ENCODE results near the gene BIRC5.
A peak's percentile ranks its signal among the peaks of the same experiment; 100 is the strongest.
"Not testable (repeated sequence)": the region's sequence is repeated elsewhere in the genome, so short reads cannot be mapped to it uniquely, and the experiment has no call there.

The BIRC5 gene

DNA sequence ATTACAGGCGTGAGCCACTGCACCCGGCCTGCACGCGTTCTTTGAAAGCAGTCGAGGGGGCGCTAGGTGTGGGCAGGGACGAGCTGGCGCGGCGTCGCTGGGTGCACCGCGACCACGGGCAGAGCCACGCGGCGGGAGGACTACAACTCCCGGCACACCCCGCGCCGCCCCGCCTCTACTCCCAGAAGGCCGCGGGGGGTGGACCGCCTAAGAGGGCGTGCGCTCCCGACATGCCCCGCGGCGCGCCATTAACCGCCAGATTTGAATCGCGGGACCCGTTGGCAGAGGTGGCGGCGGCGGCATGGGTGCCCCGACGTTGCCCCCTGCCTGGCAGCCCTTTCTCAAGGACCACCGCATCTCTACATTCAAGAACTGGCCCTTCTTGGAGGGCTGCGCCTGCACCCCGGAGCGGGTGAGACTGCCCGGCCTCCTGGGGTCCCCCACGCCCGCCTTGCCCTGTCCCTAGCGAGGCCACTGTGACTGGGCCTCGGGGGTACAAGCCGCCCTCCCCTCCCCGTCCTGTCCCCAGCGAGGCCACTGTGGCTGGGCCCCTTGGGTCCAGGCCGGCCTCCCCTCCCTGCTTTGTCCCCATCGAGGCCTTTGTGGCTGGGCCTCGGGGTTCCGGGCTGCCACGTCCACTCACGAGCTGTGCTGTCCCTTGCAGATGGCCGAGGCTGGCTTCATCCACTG, at the start of gene BIRC5:
TSS of gene BIRC5 (plus strand) at position 238 of the 690 bp plus-strand sequence. CDS start at position 302, 64 bp downstream.
- DNase-seq: peak; percentile 86

DNA sequence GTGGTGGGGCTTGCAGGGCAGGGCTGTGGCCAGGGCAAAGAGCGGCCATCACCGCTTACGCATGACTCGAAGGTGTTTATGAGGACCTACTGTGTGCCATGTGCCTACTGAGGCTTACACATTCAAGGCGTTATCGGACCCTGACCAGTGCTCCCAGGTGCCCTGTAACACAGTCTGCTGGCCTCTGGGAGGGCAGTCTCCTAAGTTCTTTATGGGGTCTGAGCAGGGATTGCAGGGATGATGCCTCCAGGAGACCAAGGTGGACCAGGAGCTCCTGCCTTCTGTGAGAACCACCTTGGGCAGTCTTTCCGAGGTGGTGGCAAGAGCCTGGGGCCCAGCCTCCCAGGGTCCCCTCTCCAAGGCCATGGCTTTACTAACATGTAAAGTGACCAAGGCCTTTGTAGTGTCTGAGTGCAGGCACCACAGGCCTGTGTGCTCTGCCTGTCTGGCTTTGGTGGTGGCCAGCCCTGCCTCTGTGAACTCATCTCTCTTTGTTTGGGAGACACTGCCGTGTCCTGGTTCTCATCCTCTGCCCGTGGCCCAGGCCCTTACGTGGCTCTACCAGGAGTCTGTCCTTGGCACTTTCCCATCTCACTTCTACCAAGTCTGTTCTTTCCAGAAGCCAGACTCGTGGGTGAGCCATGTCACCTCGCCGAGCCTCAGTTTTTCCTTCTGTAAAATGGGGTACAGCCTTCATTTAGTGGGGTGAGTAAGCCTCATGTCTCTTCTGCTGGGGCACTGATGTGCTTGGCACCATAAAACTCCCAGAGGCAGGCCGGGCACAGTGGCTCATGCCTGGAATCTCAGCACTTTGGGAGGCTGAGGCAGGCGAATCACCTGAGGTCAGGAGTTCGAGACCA, 49.1 kb upstream of the BIRC5 start:
- DNase-seq: no peak

DNA sequence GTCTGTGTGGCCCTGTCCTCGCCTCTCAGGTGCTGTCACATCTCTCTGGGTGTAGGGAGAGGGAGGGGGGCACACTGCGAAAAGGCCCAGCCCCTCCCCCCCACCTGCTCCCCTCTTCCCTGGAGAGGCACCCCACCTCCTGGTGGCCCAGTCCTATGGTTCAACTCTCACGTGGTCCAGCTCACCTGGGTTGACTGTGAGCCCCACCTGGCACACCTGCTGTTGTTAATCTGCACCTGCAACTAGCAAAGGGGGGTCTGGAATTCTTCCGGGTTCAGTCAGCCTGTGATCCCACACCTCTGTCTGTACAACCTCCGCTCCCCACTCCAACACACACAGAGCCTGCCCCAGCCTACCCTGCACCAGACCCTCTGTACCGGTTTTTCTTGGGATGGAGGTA, 47.6 kb upstream of the BIRC5 start:
- DNase-seq: no peak

DNA sequence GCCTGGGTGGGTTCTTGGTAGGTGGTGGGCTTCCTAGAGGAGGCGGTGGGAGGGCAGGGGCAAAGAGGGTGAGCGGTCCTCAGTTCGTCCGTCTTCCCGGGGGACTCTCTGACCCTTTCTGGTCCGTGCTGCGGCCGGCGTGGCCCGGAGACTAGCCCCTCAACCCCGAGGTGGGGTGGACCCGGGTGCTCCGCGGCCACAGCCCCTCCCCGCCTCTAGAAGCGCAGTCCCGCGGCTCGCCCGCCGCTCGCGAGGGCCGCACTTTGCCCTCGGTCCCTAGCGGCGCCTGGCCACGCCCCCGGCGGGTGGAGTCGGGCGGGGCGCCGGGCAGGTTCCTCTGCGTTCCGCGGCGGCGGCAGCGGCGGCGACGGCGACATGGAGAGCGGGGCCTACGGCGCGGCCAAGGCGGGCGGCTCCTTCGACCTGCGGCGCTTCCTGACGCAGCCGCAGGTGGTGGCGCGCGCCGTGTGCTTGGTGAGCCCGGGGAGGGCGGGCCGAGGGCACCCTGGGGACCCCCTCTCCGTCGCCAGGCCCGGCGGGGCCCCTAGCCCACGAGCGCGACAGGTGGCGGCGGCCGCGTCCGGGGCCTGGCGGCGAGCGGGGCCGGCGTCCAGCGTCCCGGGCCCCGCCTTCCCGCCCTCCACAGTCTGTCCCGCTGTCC, 45.7 kb upstream of the BIRC5 start, which contains the start of gene SYNGR2:
TSS of gene SYNGR2 (plus strand) at position 340 of the 661 bp plus-strand sequence. CDS start at position 376, 36 bp downstream.
- peak; percentile 87 for DNase-seq

DNA sequence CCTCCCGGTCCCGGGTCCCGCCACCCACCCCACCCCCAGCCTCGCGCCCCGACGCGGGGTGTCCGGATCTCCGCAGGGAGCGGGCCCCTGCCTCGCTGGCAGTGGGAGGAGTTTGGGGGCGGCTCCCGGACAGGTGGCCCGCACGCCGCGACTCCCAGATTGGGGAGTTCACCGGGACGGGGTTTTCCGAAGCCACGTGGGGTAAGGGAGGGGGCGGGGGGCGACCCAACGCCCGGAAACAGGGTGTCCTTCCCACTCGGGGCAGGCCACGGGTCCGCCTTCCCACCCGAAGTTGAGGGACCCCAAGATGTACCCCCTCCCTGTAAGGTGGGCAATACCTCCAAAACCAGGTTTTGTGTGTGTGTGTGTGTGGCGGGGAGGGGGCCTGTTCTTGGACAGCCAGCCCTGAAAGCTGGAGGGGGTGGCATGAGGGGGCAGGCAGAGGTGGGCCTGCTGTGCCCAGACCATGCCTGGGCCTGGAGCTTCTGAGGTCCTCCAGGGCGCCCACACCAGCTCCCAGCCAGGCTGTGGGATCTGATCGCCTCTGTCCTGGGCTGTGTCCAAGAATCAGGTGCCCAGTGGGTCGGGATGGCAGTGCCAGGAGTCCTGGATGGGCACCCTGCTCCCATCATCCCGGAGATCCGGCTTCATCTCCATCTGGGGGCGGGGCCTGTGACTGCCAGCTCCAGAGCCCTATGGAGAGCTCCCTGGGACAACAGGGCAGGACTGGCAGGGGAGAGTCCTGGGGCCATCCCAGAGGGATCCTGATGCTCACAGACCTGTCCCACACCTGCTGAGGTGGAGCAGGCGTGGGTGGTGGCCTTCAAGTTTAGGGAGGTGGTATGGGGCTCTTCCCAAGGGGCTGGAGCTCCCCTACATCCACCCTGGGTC, 44.9 kb upstream of the BIRC5 start:
- peak; percentile 72 for DNase-seq

DNA sequence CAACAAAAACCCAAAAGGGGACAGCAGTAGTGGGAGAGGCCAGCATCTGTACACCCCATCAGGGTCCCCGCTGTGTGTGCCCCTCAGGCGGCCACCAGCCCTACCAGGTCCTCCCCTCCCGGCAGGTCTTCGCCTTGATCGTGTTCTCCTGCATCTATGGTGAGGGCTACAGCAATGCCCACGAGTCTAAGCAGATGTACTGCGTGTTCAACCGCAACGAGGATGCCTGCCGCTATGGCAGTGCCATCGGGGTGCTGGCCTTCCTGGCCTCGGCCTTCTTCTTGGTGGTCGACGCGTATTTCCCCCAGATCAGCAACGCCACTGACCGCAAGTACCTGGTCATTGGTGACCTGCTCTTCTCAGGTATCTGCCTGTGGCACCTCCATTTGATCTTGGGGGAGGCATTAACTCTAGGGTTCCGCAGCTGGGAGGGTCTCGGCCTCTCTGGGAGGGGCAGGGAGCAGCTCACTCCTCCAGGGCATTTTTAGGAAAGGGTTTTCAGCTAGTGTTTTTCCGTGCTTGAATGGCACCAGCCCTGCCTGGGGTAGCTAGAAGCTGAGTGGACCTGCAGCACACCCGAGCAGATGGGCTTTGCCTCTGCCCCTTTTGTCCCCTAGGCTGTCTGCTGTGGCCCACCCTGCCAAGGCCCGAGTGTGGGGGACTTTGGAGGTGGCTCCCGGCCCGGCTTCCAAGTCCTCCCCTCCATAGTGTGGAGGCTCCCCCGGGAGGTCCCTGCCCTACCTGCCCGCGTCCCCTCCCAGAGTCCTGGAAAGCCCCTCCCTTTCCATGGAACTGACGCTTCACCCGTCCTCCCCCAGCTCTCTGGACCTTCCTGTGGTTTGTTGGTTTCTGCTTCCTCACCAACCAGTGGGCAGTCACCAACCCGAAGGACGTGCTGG, 43.1 kb upstream of the BIRC5 start:
- DNase-seq: no peak

DNA sequence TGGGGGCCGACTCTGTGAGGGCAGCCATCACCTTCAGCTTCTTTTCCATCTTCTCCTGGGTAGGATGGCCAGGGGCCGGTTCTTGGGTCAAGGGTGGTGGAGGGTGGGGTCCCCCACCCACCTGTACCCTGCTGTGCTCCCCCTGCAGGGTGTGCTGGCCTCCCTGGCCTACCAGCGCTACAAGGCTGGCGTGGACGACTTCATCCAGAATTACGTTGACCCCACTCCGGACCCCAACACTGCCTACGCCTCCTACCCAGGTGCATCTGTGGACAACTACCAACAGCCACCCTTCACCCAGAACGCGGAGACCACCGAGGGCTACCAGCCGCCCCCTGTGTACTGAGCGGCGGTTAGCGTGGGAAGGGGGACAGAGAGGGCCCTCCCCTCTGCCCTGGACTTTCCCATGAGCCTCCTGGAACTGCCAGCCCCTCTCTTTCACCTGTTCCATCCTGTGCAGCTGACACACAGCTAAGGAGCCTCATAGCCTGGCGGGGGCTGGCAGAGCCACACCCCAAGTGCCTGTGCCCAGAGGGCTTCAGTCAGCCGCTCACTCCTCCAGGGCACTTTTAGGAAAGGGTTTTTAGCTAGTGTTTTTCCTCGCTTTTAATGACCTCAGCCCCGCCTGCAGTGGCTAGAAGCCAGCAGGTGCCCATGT, 42.3 kb upstream of the BIRC5 start:
- DNase-seq: not testable (repeated sequence)

DNA sequence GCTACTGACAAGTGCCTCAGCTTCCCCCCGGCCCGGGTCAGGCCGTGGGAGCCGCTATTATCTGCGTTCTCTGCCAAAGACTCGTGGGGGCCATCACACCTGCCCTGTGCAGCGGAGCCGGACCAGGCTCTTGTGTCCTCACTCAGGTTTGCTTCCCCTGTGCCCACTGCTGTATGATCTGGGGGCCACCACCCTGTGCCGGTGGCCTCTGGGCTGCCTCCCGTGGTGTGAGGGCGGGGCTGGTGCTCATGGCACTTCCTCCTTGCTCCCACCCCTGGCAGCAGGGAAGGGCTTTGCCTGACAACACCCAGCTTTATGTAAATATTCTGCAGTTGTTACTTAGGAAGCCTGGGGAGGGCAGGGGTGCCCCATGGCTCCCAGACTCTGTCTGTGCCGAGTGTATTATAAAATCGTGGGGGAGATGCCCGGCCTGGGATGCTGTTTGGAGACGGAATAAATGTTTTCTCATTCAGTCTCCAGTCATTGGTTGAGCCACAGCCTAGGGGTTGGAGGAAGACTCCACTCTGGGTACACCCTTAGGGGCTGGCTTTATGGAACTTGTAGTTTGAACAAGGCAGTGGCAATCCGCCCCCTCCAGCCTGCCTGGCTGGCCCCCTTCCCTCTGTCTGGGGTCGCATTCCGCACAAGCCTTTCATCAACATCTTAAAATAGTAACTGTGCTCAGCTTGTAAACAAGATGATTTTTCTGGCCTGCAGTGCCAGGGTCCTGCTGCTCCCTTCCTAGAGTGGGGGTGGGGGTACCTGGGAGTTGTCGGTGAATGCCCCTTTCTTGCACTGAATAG, 41.6 kb upstream of the BIRC5 start:
- peak; percentile 66 for DNase-seq

DNA sequence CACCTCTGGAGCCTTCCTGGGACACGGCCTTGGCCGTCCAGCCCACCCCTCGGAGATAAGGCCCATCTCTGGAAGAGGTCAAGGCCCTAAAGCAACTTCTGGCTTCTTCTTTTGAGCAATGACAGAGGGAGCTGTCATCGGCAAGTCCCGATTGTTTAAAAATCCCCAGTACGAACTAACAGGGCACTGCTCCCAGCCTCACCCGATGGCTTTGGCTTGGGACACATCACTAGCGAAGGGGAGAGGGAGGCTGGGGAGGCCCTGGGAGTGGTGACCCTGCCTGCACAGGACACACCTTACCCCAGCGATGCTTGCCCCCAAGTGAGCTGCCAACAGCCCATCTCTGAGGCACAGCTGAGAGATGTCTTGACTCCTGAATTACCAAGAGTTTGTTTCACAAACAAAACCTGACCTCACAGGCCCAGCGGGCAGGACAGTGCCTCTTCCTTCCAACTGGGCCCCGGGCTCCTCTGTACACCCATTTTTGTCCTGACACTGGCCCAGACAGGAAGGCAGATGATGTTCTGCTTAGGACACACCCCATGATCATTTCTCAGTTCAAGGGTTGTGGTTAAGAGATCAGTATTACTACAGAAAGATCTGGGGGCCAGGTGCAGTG, 40.8 kb upstream of the BIRC5 start:
- DNase-seq: peak; percentile 51

DNA sequence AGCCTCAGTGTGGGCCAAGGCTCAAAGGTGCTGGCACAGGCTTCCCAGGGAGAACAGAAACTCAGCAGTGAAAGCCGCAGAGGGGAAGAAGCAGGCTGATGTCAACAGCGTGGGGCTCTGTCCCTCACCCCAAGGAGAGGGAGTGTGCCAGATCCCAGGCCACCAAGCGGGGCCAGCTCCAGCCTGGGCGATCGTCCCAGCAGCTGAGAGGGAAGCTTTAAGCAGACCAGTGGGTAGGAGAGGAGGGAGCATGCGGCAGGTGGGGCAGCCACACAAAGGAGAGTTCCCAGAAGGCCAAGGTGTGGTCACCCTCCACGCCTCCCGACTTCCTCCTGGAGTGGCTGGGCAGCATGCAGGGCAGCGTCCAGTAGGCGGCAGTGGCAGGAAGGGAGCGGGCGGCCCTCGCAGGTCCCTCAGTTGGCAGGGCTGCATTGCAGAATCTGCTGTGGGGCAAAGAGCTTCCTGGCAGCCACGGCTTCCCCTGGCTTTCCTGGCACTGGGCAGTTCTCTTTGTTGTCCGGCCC, 39.6 kb upstream of the BIRC5 start:
- DNase-seq: peak; percentile 58

DNA sequence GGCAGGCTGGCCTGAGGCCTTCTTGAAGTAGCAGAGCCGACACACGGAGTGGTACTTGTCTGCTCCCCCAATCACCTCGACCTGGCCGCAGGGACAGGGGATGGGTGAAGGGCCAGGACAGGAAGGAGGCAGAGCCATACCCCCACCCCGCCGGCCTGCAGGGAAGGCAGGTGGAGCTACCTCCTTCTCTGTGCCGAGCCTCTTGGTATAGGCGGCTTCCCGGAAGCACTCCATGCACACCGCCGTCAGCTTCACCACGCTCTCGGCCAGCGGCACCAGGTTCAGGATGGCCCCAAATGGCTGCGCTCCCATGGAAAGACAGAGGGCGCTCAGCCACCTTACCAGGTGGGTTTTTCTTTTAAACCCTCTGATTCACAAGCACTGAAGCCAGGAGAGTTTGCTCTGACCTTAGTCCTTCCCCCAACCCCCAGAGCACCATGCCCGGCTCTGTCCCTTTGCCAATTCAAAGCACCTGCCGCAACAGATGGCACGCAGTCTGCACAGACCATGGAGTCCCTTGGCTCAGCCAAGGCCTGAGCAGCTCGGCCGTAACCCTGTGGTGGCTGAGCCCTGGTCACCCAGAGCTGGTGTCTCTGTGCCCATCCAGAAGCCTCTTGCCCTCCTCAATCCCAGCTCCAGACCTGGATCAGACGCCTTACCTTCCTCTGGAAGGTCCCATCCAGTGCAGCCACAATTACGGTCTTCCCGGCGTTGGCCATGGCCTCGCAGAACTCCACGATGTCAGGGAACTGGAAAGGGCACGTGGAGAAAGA, 39.0 kb upstream of the BIRC5 start:
- no peak for DNase-seq

DNA sequence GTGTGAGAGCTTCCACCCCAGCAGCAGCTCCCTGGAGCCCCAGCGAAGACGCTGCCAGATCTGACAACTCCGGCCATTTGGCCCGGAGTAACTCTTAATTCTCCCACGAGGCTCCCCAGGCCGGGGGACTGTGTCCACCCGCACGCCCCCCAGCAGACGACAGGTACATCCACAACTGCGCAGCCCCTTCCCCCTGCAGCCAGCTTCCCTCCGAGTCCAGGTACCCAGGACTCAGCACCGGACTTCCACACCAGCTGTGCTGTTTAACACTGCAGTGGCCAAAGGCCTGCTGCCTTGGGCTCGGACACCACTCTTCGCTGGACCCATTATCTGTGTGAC, 38.4 kb upstream of the BIRC5 start:
- no peak for DNase-seq

DNA sequence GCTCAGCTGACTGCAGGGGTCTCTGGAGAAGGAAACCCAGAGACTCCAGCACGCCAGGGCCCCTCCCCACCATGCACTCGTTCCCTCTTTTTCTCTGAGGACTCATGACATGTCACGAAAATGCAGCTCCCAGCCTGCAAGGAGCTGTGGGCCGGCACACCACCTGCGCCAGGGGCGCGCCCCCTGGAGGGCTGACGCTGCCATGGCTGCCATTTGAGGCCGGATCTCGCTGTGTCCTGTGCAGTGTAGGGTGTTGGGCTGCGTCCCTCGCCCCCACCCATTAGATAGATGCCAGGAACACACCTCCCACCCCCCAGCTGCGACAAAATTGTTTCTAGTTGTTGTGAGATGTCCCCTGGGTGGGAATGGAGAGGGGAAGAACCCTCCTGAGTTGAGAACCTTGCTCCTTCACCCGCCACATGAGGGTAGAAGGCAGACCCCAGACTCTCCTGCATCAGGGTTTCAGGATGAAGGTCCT, 37.5 kb upstream of the BIRC5 start:
- DNase-seq: peak; percentile 78

DNA sequence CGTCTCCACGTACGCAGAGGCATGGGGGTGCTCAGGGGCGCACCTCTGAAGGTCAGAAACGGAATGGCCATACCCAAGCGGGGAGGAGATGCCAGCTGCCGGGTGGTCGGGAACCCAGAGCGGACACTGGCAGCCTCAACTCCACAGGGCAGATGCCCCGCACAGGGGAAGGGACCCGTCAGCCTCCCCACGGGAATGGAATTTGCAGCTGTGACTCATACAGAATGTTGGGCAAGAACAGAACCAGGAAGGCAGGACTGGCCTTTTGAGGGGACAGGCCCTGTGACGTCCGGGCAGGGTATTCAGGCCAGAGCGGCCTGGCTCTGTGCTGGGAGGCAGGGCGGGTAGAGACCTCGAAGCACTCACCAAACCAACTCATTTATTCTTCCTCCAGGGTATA, 34.7 kb upstream of the BIRC5 start:
- DNase-seq: peak; percentile 31

DNA sequence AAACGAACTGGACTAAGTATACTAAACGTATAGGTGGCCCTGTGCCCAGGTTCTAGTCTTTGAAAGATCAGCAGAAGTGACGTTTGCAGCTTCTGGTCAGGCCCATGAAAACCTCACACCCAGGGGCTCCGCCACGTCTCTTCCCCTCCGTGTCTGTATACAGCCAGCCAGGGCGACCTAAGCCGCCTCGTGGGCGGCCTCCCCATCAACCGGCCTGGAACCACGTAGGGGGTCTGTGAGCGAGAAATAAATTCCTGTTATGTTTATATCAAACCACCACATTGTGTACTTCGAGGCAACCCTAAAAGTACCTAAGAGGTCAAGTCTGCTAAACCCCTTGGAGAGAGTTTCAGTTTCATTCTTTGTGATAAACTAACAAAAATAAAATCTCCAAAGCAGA, 34.0 kb upstream of the BIRC5 start:
- DNase-seq: no peak

DNA sequence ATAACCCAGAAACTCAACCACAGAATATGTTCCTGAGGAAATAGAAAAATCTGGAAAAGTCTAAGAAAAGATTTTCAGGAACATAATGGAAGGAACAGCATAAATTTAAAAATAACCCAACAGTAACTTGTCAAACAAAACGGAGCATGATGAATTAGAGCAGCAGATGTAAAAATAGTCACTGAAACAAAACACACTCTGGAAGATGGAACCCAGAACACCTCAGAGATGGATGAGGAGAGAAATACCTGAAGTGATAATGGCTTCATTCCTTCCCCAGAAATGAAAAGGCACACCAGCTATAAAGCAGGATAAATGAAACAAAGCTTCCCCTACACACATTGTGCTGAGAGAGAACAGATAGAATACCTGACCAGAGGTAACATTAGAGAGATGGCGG, 33.5 kb upstream of the BIRC5 start:
- DNase-seq: no peak

DNA sequence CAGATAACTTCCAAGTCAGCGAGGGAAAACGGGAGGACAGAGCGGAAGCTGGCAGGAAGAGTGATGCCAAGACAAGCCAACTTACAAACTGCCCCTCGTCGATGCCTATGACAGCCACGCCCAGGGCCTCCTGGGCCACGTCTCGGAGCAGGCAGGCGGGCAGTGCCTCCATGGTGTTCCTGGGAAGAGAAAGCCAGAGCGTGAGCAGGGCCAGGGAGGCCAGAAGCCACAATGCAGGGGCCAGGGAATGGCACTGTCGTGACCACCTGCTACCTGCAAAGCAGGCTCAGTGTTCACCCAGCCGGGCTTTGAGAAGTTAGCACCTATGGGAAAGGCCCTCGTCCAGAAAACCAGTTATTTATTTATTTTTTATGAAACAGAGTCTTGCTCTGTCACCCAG, 31.5 kb upstream of the BIRC5 start:
- DNase-seq: no peak

DNA sequence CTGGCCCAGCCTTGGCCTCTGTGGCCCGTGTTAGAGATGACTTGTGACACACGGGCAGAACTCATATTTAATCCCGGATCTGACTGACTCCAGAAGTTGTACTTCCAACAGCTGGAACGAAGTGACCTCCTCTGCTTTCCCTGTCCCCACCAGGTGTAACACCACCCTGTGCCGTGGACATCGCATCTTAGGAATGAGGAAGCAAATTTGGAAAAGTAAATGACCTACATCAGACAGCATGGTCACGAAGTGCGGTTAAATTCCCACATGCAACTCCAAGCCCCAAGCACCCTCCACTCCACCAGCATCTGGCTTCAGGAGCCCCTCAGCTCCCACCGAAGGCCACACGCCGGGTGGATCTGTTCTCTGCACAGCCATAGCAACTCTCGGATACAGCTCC, 30.1 kb upstream of the BIRC5 start:
- no peak for DNase-seq
